Skin of body (tissue), 2 donors: ENCODE data around the gene STAT6. TPM values are rescaled to one million over a fixed set of nuclear protein-coding genes. Genes with fewer than 3 reads are reported as not detected.
"Not testable (repeated sequence)": the region's sequence is repeated elsewhere in the genome, so short reads cannot be mapped to it uniquely, and the experiment has no call there.

Experiments
- DNase-seq: peaks from one replicate; lab custom pipeline; 2025; lab: John Stamatoyannopoulos, UW
- total RNA-seq: library from RNA; depleted of rRNA; stranded (reverse); fragments of >200 nt; gene quantifications from one replicate; pipeline ENCODE4 v1.2.3, GENCODE V29; 2014

Gene STAT6
- total RNA-seq, 1 donor from 2014 or later, result 82.7 TPM

DNA sequence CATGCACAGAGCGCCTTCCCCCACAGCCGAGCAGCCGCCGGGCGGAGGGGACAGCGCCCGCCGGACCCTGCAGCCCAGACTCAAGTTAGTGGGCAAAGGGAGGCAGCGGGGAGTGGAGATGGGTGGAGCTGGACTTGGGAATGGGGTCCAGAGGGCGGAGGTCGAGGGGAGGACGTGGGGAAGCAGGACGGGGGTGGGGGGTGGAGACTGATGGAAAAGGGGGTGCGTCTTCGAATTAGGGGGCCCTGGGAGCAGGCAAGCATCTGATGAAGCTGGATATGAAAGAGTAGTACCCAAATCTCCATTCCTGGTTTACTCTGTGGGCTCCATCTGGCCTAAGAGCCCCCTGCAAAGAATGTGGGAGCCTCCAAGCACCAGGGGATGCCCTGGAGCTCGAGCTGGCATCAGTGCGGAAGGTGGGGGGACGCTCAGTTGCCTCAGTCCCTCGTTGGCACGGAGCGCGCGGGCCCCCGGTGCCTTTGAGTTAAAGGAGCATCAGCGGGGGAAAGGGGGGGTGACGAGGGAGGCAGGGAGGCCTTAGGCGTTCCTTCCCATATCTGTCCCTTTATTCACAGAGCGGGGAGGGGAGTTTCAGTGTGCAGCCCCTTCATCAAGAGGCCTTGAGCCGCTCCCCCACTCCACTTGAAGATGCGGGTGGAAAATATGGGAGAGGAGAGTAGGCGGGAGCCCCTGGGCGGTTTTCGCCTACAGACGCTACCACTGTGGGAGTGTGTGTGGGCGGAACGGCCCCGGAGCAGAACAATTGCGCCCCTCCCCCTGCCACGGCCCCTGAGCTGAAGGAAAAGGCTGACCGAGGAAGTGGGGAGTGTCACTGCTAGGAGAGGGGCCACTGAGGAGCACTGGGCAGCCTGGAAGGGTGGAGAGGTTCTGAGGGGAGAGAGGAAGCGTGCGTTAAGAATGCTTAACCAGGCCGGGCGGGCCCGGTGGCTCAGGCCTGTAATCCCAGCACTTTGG is 21.6 kb downstream of the STAT6 start:
- DNase-seq, result peak; percentile 51

DNA sequence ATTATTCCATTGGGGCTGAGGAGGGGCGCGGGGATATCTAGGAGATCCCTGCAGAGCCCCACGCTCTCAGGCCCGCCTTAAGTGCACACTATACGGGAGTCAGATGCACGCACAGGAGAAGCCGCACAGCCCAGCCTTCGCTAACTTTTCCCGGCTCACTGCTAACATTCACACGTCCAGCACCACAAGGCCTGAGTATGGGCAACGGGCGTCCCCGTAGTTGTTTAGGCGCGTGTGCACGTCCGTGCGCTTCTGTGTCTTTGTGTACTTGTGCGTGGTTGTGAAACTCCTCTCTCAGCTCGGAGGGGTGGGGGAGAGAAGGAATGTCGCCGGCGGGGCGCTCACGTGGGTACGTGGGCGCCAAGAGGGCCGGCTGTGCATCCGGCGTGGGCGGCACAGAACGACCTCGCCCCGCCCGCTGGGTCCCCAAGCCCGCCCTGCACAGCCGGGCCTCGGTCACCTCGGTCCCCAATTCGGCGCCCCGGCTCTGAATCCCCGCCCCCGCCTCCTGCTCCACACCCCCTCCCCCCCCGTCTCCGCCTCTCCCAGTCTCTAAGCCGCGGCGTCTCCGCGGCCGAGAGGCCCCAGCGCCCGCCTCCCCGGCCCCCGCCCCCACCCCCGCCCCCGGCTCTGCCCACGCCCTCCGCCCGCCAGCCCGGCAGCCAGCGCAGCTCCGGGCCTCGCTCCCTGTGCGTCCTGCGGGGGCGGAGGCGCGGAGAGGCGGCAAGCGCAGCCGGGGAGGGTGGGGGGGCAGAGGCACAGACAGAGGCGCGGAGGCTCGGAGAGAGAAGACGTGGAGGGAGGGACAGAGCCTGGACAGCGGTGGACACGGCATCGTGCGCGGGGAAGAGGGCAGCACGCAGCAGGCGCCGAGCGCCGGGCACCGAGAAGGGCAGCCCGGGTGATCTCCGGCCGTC is 22.6 kb downstream of the STAT6 start, which contains the start of gene NAB2:
NAB2 (plus strand) TSS at position 761 of the 917 bp plus-strand sequence. CDS start 158 bp downstream, outside the sequence.
- peak; percentile 97 for DNase-seq

DNA sequence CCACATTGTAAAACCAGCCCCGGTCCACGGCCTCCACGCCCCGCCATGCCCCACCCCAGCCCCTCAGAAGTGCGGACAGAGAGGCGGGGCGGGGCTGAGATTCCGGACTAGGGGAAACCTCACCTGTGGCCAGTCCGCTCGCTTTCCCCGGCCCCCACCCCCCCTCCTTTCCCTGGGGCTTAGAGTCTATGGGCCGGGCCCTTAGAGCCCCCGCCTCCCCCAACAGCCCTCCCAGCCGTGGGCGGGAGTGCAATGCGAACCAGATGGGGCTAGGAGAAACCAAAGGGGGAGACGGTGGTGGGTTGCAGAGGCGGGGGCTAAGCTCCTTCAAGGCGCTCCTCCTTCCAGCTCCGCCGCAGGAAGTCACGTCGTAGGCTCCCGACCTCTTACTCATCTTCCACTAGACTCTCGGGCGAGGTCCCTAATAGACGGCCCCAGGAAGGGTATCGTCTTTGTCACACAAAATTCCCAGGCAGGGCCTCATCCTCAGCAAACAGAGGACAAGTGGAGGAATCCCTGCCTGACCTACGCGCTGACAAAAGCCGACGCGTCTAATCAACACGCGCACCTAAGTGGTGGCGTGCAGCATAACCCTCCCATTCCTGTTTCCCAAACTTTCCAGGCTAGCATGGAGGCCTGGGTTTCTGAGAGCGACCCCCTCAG is 23.3 kb downstream of the STAT6 start:
- peak; percentile 97 for DNase-seq

DNA sequence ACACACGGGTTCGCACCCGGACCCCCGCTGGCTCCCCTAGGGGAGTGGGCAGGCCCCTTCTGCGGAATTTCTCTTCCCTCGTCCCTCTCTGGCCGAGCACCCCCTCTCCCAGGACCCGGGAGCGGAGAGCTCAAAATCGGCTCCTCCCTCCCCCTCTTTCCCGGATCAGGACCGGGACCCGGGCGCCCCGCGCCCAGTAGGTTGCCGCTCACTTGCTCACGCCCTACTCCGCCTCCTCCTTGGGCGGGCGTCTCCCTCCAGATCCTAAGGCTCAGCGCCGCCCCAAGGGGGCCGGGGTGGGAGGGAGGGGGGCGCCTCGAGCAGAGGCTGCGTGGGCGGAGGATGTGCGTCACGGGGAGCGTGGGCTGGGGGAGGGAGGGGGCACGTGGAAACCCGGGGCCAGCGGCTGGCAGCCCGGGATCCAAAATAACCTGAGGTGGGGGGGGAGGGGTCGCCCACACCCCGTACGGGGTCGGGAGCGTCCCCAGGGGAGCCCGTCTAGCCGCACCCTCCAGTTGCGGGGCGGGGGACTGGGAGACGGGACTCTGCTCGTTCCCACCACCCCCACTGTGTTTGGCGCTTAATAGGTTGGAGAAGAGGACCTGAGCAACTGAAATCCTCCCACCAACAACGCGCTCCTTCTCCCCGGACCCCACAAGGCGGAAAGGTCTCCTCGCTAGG is 24.0 kb downstream of the STAT6 start:
- peak; percentile 90 for DNase-seq

DNA sequence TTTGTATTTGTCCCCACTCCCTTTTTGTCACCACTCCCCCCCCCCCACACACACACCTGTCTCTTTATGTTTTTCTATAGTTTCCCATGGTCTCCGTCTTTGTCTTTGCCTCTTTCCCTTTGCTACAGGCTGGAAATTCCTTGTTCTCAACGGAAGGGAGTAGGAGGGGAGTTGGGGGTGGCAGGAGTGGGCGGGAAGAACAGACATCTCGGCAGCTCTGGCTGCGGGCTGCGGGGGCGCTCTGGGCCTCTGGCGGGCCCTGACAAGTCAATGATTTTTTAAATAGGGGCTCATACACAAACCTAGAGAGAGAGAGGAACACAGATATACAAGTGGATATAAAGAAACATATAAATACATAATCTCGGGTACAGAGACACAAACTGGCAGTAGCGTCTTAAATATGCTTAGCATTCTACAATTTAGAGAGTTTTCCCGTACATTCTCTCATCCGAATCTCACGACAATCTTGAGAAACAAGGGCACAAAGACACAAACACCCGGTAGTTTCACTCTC is 24.6 kb downstream of the STAT6 start:
- peak; percentile 87 for DNase-seq

DNA sequence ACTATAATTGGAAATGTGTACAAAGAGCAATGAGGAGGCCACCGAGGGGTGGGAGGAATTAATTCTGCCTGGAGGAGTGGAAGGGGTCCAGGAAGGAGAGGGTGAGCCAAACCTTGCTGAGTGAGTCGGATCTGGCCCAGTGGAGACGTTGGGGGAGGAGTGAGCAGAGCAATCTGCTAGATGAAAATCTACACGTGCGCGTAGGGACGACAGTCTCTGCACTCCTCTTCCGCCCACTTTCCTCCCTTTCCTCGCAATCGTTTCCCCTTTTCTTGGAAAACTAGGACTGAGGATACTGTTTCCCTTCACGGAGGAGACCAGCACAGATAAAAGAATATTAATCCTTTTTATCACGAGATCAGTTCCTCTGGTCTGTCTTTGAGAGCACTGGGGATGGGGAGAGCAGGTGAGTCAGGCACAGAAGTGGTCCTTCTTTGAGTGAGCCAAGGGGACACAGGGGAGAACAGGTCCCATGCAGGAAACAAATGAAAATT is 25.1 kb downstream of the STAT6 start:
- peak; percentile 87 for DNase-seq

DNA sequence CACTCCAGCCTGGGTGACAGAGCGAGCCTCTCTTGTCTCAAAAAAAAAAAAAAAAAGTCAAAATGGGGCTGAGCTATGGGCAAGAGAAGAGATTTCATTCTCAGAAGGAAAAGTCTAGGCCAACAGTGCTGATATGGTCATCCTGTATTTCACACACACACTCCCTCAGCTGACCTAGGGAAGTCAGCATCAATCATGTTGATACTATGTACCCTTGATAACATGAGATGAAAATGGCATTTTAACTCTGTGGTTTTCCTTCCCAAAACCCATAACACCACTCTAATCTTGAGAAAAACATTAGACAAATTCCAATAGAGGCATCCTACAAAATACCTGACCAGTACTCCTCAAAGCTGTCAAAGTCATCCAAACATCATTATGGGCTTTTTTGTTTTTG is 30.3 kb downstream of the STAT6 start:
- DNase-seq, result no peak

DNA sequence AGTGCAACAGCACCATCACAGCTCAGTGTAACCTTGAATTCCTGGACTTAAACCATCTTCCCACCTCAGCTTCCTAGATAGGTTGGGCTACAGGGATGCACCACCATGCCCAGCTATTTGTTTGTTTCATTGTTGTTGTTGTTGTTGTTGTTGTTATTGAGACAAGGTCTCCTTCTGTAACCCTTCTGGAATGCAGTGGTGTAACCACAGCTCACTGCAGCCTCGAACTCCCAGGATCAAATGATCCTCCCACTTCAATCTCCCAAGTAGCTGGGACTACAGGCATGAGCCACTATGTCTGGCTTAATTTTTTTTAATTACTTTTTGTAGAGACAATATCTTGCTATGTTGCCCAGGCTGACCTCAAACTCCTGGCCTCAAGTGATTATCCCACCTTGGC is 31.3 kb downstream of the STAT6 start:
- DNase-seq, result no peak

DNA sequence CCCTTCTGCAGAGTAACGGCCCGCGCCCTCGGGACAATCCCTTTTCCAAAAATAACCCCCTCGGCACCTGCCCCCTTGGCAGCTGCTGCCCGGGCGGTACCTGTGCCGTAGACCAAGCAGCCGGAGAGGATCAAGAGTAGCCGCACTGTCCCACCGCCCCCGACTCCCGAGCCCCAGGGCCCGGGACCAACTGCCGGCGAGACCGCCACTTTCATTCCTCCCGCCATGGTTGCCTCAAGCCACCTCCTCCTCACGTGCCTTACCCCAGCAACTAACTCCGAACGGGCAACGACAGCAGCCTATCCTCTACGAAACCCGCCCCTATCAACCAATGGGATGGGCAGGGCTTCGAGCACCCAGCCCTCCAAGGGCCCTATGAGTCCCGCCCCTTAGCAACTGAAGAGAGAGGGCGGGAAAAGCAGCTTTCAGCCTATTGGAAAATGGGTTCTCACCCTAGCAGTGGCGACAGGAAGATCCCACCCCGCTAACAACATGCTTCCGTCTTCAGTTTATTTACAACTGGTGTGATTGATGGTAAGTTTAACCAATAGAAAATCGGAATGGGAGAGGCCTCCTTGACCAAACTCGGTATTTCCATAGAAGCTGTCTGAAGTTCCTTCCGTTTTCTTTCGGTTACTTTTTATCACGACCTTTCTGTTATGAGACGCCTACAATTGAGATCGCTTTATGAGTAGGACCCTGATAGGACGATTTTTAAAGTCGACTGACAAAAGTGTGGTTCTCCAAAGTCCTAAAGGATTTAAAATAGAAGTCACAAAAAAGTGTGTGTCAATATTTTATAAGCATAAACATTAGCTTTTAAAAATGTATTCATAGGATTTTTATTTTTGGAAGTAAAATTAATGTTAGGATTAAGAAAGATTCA is 32.4 kb downstream of the STAT6 start, which contains the start of gene NEMP1:
NEMP1 (minus strand) TSS at position 273 of the 886 bp plus-strand sequence; CDS start at position 227, 46 bp downstream.
- peak; percentile 100 for DNase-seq

DNA sequence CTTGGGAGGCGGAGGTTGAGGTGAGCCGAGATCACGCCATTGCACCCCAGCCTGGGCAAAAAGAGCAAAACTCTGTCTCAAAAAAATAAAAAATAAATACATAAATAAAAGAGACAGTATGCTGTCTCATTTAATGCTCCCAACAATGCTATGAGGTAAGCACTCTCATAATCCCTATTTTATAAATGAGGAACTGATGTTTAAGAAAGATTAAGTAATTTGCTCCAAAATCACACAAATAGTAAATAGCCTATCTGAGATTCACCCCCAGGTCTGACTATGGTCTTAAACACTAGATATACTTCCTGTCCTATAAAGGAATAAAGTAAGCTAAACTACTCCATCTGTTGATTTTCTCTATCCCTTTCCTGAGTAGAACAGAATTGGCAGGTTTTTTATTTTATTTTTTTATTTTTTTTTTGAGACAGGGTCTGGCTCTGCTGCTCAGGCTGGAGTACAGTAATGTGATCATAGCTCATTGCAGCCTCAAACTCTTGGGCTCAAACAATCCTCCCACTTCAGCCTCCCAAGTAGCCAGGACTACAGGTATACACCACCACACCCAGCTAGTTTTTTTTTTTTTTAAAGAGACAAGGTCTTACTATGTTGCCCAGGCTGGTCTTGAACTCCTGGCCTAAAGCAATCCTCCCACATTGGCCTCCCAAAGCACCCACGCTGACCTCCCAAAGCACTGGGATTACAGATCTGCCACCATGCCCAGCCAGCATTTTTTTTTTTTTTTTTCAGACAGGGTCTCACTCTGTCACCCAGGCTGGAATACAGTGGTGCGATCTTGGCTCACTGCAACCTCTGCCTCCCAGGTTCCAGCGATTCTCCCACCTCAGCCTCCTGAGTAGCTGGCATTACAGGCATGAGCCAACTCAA is 37.4 kb downstream of the STAT6 start:
- not testable (repeated sequence) for DNase-seq

DNA sequence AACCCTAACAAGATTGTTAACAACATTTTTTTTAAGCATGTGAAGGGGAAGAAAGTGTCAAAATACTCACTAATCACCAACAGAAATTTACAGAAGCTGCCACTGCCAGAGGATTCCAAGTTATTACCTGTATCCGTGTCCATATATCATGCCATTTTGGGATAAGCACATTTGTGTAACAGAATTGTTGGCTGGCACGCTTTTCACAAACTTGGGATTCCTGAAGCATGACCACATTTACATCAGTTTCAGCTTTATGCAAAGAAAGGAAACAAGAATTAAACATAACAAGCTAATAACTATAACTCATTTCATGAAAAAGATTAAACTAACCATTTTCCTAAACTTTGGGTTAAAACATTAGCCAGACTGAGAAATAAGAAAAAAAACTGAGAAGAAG is 38.5 kb downstream of the STAT6 start:
- DNase-seq, result peak; percentile 57

DNA sequence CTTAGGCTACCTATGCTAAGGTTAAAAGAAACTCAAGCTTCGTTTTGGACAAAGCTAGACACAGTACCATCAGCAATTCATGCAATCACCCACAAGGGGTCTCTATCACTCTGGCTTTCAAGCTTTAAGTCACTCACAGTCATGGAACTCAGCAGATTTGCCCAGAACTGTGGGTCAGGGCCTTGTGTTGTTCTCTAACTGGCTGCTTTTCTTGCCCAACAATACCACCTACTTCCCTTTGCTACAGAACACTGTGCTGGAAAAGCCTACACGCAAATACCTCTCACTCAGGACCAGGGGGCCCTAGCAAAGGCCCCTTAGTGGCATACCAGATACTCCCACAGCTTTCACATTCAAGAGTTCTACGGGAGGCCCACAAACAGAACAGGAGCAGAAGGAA is 41.6 kb downstream of the STAT6 start:
- peak; percentile 85 for DNase-seq

DNA sequence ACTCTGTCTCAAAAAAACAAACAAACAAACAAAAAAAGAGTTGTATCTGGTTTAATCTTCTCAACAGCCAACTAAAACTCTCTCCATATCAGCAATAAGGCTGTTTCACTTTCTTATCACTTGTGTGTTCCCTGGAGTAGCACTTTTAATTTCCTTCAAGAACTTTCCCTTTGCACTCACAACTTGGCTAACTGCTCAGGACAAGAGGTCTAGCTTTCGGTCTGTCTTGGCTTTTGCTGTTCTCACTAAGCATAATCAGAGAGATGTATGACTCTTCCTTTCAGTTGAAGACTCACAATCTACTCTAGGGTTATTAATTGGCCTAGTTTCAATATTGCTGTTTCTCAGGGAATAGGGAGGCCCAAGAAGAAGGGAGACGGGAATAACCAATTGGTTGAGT is 44.9 kb downstream of the STAT6 start:
- DNase-seq, result no peak

DNA sequence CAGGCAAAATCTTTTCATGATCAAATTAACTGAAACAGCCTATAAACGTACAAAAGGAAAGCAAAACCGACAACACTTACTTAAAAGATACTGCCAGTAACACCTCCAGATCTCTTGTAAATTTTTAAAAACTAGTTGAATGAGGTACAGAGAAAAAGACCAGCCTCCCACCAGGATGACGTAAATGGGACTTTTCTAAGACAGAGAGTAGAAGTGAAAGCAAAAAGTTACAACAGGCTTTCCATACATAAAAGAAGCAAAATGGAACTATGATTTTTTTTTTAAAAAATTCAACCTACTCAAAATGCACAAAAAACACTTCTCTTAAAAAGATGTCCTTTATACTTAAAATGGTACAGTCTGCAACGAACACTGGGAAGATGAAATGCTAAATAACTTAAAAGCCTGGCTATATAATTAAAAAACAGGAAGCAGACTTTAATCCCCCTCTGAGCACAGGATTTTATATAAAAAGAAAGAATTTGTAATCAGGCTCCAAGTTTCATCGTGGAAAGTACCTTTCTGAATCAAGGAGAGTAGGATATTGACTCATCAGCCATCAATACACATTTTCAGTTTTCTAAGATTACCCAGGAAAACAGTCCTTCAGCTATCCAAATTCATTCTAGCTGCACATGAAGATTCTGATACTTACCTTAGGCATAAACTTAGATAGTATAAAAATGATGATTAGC is 47.0 kb downstream of the STAT6 start:
- DNase-seq, result no peak

DNA sequence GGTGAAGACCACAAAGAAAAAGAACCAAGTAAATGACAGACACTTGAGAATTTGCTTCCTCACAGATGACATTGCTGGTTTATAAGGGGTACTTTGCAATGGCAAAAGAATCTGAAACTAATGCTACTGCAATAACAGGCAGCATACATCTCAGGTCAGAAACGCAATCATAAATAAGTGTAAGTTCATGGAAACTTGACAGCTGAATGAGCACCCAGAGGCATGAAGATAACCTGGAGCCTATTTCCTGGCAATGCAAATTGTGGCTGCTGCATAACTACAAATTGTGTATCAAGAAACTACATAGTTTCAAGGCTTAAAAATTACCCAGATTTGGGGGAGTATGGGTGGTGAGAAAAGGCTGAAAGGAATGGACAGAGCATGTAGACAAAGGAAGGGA is 52.7 kb downstream of the STAT6 start:
- no peak for DNase-seq

DNA sequence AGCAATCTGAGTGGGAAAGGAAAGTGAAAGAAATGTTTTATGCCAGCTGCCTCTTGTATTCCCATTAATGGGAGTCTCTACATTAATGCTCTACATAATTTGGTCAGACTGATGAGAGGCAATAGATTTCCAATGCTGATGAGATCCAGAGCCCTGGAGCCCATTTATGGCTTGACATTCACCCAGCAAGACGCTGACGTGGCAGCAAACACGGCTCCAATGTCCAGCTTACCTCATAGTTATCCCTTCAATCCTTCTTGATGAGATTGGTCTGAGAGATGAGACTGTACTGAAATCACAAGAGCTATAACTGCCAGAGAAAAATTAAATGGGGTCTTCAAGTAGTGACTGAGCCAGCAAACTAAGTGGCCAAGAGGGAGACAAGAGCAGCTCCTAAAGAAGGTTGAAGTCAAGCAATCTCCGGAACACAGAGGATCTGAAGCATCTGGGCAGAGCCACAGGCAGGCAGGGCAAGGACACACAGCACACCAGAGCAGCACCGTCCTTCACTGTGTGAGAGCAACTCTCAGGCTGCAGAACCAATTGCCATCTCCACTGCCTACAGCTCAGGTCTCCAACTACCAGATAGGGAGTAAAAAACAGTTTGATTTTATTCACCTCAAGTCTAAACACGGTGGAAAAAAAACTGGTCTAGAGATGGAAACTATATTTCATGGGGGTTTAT is 54.0 kb downstream of the STAT6 start:
- no peak for DNase-seq

DNA sequence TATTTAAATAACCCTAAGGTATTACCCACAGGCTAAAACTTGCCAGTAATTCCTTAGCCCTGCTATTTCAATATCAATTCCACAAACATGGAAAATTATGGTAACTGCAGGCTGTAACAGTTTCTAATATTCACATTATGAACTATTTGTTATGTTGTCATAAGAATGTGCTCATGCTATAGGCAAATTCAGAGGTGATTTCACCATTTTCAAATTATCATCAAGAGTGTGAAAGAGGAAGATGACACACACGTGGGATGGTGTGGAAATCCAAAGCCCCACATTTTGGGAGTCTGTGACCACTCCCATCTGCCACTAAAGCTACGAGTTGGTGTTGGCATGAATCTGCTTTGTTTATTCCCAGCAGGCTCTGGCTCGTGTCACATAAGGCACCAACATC is 55.3 kb downstream of the STAT6 start:
- no peak for DNase-seq
